Pancreas (tissue), 10 donors: ENCODE measurements around the gene METTL21A. TPM values are rescaled to one million over a fixed set of nuclear protein-coding genes. Genes with fewer than 3 reads are reported as not detected.

Experiments
- ATAC-seq, 4 donors: fragments of 200-7000 bp; cut with Tn5 transposase; one replicate each; pipeline versions ENCODE4 v1.8.0 to v1.9.1; 2020; ENCODE audit warnings: mild to moderate bottlenecking in 4 of 4, moderate library complexity in 4 of 4
- DNase-seq, 6 donors: peaks; one replicate each; pipeline ENCODE4 v3.0.0-alpha.2; 2020
- FAIRE-seq: peaks from 2 replicates; lab custom pipeline; 2012; peaks lifted over from hg19 to GRCh38; lab: Jason Lieb, UNC
- H3K27ac ChIP-seq, 4 donors: fragments of 200-600 bp; sonication (generic); 1 replicate in 3 of 4; 2 replicates in 1 of 4; pipeline versions ENCODE4 v1.5.0 to v1.8.0; 2020
- H3K27me3 ChIP-seq, 4 donors: fragments of 200-600 bp; one replicate each; pipeline ENCODE4 v1.8.0; 2021
- H3K36me3 ChIP-seq, 3 donors: fragments of 200-600 bp; sonication (generic) in 1 of 3; one replicate each; pipeline versions ENCODE4 v1.5.0 to v1.8.0; 2020 to 2021
- H3K4me1 ChIP-seq, 3 donors: fragments of 200-600 bp; one replicate each; pipeline ENCODE4 v1.8.0; 2021
- H3K4me3 ChIP-seq, 4 donors: fragments of 200-600 bp; sonication (generic) in 2 of 4; one replicate each; pipeline versions ENCODE4 v1.5.0 to v1.8.0; 2020 to 2021
- H3K9me3 ChIP-seq, 4 donors: fragments of 200-600 bp; one replicate each; pipeline ENCODE4 v1.8.0; 2021
- WGBS, 2 donors: extraction: QIAGEN DNeasy Blood & Tissue Kit; methylation state at CpG; one replicate each; pipeline ENCODE4 v1.1.7; 2013; 5-methylcytosine and 5-hydroxymethylcytosine counted together
- intact Hi-C, 3 donors: fragments of 100-400 bp; cut with DNase I; formaldehyde crosslinking; loops; one replicate each; pipeline versions ENCODE4 v1.11.1 to v1.14.2; 2022
- polyA plus RNA-seq, 2 donors: library from polyadenylated mRNA; stranded (reverse); fragments of 200-250 nt; gene quantifications; one replicate each; pipeline ENCODE4 v1.2.3, GENCODE V29; 2013
- total RNA-seq, 6 donors: library from RNA; stranded (reverse); fragmentation: NEBNext Ultra II Directional in 4 of 6; extraction: Animal tissue kit (Norgen Biotek cat#: 25700) in 4 of 6; gene quantifications; one replicate each; pipeline versions ENCODE4 v1.2.1 to v1.2.4, GENCODE V29; 2021 to 2023
- TF ChIP-seq, protein P1 (sequence below), 4 donors: fragments of 200-600 bp; sonication (generic) in 3 of 4; IDR thresholded peaks; one replicate each; pipeline versions ENCODE4 v1.5.0 to v1.8.0; 2021; ENCODE audit warnings: antibody characterized with exemption in 4 of 4
- donor health status: healthy with polysubstance abuse.
- donor health status: DM: no; HTN: no; CAD: no; lungs with moderate emphysema.
- donor health status: DM: no; HTN: no; CAD: no.
- donor health status: control.
- donor health status: control.
- donor health status: Bipolar disorder and iron deficiency.
- donor health status: DM: yes; HTN: yes; CAD: no.
- donor health status: DM: no; HTN: no; CAD: no.
- donor health status: DM: no; HTN: no; CAD: no.
- donor health status: DM: yes; HTN: yes; CAD: no.

The METTL21A gene
- total and polyA plus RNA-seq, 8 donors: 4.2 to 9.1 (median 5.9) TPM

DNA sequence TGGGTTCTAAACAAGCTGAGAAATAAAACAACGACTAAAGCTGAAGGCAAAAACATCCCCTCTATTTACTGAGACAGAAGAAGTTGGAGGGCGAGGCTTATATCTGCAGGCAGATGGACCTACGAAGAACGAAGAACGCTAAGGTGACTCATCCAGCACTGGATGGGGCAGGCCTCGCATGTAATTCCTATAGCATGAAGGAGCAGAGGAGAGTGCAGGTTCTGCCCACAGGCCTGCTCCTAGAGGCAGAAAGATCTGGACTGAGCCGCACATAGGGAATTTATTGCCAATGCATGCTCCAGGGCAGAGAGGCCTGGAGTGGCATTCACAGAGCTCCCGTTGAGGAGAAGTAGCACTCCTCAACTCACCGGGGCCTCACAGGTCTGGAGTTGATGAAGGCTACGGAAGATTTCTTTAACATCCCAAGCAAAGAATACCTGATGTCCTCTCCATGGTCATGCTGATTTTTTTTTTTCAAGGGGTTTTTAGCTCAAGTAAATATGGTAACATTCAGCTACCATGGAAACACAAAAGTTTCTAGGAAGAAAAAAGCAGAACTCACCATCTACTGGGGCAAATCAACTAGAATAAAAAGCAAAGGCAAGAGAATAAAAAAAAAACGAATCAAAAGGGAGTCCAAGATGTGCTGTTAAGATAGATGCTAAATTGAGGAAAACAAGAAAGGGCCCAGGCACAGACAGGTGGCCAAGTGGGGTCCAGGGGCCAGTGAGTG is 10.4 kb upstream of the METTL21A start:
- TF ChIP-seq, protein P1, sequence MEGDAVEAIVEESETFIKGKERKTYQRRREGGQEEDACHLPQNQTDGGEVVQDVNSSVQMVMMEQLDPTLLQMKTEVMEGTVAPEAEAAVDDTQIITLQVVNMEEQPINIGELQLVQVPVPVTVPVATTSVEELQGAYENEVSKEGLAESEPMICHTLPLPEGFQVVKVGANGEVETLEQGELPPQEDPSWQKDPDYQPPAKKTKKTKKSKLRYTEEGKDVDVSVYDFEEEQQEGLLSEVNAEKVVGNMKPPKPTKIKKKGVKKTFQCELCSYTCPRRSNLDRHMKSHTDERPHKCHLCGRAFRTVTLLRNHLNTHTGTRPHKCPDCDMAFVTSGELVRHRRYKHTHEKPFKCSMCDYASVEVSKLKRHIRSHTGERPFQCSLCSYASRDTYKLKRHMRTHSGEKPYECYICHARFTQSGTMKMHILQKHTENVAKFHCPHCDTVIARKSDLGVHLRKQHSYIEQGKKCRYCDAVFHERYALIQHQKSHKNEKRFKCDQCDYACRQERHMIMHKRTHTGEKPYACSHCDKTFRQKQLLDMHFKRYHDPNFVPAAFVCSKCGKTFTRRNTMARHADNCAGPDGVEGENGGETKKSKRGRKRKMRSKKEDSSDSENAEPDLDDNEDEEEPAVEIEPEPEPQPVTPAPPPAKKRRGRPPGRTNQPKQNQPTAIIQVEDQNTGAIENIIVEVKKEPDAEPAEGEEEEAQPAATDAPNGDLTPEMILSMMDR (IDR thresholded peaks at IDR 0.05): no peak
- Histone ChIP-seq H3K9me3 (no peaks in the 10 kb centered on the region), H3K4me3 (no peak overlapping the region), H3K36me3 (no peaks in the 10 kb centered on the region), H3K27me3 (no peaks in the 10 kb centered on the region), H3K4me1 (no peaks in the 10 kb centered on the region), H3K27ac (no peak overlapping the region)
- FAIRE-seq: no peak
- no peak for DNase-seq
- 81 to 83% methylated on average over 11 of the region's 11 CpGs for WGBS, 2 donors
- no peak for ATAC-seq
- intact Hi-C loops: no loop called here

DNA sequence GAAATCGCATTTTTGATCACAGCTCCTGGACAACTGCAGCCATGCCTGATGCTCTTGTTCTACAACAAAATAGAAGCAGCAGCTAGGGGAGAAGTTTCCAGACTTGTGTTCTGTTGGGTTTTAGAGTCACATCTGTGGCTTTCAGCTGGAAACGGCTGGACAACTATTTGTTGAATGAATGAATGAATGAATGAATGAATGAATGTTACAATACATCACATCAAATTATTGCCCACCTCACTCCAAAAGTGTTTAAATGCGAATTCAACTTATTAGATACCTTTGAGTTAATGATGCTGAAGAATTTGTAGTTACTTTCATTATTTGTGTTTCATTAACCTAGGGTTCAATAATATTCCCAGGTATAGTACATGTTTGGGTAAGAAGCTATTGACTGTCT is 8.5 kb upstream of the METTL21A start:
- Histone ChIP-seq H3K27me3 (no peaks in the 10 kb centered on the region), H3K4me1 (no peaks in the 10 kb centered on the region), H3K27ac (no peak overlapping the region), H3K4me3 (no peak overlapping the region), H3K9me3 (no peaks in the 10 kb centered on the region), H3K36me3 (no peaks in the 10 kb centered on the region)
- ATAC-seq: no peak
- FAIRE-seq: no peak
- WGBS, 2 donors: 63 to 77% methylated on average over 3 of the region's 3 CpGs
- DNase-seq: no peak
- TF ChIP-seq, protein P1 (IDR thresholded peaks at IDR 0.05): no peak
- intact Hi-C loops: no loop called here

DNA sequence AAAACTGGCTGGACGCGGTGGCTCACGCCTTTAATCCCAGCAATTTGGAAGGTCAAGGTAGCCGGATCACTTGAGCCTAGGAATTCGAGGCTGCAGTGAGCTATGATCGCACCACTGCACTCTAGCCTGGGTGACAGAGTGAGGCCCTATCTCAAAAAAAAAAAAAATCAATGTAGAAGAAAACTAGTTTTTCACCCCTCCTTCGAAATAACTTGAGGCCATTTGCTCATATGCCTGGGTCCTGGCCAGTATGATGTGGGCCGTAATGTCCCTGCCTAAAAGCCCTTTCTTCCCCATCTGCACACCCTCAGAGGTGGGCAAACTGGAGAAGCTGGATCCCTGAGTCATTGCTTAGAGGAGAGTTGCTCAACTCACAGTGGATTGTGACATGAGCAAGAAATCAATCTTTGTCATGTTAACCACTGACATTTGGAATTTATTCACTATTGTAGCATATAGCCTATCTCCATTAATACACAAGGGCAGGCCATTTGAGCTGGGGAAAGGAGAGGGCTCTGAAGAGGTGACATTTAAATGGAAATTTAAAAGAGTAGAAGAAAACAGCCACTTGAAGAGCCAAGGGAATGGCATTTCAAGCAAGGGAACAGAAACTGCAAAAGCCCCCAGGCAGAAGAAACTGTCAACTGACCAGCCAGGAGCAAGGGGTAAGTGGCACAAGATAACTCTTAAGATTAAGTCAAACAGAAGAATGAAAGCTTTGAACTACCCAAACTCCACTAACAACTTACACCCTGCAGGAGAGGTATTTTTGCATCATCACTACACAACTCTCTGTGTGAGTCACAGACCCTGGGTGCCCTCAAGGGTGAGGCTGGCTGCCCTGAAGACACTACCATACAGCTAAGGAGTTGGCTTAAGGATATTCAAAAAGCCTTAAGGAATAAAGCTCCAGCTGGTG is 7.6 kb upstream of the METTL21A start:
- peak in 2 of 4 donors; percentile 43 to 74 for ATAC-seq
- H3K4me3 ChIP-seq: no peak overlapping the region
- no peak for FAIRE-seq
- intact Hi-C loops: no loop called here
- 80 to 84% methylated on average over 8 of the region's 8 CpGs for WGBS, 2 donors
- no peak overlapping the region for H3K27ac ChIP-seq
- no peaks in the 10 kb centered on the region for H3K27me3 ChIP-seq
- no peaks in the 10 kb centered on the region for H3K9me3 ChIP-seq
- DNase-seq: no peak
- no peaks in the 10 kb centered on the region for H3K4me1 ChIP-seq
- no peaks in the 10 kb centered on the region for H3K36me3 ChIP-seq
- TF ChIP-seq, protein P1 (IDR thresholded peaks at IDR 0.05): no peak

DNA sequence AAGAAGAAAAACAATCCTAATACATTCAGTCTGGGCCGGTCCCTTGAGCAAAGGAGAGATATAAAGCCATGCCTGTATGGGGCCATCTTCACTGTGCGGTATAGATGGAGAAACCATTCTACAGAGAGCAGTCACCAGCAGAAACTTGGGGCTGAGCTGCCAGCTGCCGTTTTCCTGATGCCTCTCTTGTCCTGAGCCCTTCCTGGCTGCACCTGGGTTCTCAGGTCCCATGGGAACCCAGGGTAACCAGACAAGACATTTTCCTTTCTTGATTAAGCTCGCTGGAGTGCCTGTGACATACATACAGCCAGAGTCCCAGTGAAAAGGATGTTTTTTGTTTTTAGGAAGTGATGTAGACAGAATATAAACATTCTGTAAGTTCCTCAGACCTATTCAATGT is 5.3 kb upstream of the METTL21A start:
- WGBS, 2 donors: 80 to 83% methylated on average over 4 of the region's 4 CpGs
- DNase-seq: no peak
- FAIRE-seq: no peak

More for the DNA sequence above, 5.3 kb upstream of the METTL21A start:
- Histone ChIP-seq H3K4me3 (no peak overlapping the region), H3K4me1 (no peaks in the 10 kb centered on the region), H3K27me3 (no peaks in the 10 kb centered on the region), H3K9me3 (no peaks in the 10 kb centered on the region), H3K27ac (no peak overlapping the region), H3K36me3 (no peaks in the 10 kb centered on the region)
- no peak for ATAC-seq
- TF ChIP-seq, protein P1 (IDR thresholded peaks at IDR 0.05): no peak
- intact Hi-C loops: no loop called here
